ENCODE results near the gene EGR2. TPM values are rescaled to one million over a fixed set of nuclear protein-coding genes. Genes with fewer than 3 reads are reported as not detected.

EGR2 gene
- total RNA-seq, 1 experiment from 2014 or later = 0.46 TPM

GRCh38 chr10:62818426-62819011 is 2.4 kb upstream of the EGR2 start:
- DNase-seq (ENCODE audit: low read depth) = no peak

GRCh38 chr10:62817766-62818425 is 1.7 kb upstream of the EGR2 start:
- DNase-seq (ENCODE audit: low read depth) = peak; percentile 68

- peak; percentile 32 for DNase-seq (ENCODE audit: low read depth)
Measured at GRCh38 chr10:62817121-62817765, 1.1 kb upstream of the EGR2 start.

DNA sequence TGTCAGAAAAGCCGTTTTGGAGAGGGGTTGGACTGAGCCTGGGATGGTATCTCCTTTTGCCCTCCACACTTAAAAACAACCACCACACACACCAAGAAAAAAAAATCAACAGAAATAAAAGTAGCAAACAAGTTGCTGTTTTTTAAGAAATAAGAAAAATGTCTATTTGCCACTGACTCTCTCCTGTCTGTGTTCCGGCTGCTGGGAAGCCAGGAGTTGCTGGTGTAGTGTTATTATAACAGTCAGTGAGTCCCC is 163 bp downstream of the EGR2 start:
- DNase-seq (ENCODE audit: low read depth) = no peak

DNA sequence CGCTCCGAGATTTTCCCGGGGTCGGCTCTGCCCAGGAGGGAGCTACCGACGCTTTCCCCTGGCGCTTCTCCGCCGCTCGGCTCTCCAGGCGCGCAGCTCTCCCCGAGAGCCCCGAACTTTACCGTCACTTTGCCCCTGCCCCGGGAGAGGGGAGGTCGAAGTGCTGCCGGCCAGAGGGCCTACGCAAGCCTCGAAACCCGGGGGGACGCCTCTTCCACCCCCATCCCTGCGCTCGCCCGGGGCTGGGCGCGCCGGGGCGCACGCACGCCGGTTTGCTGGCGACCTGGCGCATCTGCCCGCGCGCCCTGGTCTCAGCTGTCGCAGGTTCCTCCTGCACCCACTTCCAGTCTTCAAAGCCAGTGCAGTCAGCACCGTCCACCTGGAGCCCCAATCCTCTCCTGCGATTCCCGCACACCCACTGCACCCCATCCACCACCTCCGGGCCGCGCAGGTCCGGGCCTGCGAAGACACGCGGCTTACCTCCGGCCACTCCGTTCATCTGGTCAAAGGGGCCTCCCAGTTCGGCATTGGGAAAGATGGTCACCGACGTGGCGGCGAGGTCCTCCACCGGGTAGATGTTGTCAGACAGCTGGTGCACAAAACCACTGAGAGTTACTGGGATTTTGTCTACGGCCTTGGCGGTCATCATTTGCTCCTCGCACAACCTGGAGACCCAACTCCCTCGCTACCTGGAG is 638 bp downstream of the EGR2 start:
- DNase-seq (ENCODE audit: low read depth) = no peak

- DNase-seq (ENCODE audit: low read depth) = no peak
Measured at GRCh38 chr10:62814756-62815380, 1.3 kb downstream of the EGR2 start.

- no peak for DNase-seq (ENCODE audit: low read depth)
Measured at GRCh38 chr10:62813981-62814380, 2.2 kb downstream of the EGR2 start.

DNA sequence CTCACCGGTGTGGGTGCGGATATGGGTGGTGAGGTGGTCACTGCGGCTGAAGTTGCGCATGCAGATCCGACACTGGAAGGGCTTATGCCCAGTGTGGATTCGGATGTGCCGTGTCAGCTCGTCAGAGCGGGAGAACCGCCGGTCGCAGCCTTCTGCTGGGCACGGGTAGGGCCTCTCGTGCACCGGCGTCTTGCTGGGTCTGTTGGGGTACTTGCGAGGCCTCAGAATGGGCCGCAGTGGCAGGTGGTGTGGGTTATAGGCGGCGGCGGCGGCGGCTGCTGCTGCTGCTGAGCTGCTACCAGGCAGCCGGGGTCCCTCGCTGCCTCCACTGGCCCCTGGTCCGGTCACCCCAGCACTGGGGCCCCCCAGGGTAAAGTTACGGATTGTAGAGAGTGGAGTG is 2.7 kb downstream of the EGR2 start:
- no peak for DNase-seq (ENCODE audit: low read depth)

DNA sequence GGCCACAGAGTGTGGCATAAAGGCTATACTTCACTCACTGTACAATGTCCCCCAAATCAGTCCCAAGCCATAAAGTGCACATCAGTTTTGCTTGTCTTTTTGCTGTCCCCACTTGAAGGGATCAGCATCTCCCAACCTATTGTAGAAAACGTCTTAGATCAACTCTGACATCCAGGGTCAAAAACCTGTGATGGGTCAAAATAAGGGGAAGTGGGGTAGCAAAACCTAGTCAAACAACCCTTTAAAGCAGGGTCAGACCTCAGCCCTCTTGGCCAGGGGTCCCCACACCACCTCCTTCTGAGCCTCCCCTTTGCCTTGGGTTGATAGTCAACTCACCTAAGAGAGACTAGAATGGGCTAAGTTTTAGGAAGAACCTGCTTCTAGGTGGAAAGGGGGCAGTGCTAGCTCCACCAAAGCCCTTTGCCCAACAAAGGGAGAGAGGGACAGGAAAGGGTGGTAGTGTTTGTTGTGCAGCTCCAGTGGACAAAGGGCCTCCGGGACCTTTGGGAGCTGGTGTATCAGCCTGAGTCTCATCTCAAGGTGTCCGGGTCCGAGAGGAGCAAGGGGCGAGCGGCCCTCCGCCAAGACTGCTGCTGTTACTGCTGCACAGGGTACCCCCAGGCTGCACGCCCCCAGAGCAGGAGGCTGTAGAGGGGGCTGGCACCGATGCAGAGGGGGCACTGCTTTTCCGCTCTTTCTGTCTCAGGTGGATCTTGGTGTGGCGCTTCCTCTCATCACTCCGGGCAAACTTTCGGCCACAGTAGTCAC is 3.3 kb downstream of the EGR2 start:
- no peak for DNase-seq (ENCODE audit: low read depth)

DNA sequence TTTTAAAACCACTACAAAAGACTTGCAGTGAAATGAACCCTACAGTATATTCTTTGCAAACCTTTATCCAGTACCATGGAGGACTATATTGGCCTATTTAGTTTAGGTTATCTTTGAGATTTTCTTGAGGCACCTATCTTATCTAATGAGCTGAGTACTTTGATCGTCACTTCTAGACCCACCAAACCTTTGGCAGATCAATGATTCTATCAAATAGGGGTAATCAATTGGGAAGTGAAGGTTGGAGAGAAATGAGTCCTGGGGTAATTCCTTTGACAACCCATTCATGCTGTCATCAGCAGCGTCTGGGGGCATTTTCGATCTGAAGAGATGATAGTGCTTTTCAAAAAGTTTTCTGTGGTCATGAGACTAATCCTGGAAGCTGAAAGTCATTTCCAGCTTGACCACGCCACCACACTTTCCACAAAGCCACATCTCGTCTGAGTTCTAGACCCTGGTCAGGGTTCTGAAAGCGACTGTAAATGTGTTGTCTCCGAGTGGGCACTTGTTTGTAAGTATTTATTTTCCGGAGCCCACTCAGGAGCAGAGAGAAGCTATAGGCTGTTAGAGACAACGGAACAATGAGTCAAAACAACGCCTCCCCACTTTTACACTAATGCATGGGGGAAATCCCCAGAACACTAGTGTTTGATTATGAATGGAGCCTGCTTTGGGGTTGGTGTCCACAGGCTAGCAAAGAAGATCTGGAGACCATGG is 4.8 kb downstream of the EGR2 start:
- no peak for DNase-seq (ENCODE audit: low read depth)

DNA sequence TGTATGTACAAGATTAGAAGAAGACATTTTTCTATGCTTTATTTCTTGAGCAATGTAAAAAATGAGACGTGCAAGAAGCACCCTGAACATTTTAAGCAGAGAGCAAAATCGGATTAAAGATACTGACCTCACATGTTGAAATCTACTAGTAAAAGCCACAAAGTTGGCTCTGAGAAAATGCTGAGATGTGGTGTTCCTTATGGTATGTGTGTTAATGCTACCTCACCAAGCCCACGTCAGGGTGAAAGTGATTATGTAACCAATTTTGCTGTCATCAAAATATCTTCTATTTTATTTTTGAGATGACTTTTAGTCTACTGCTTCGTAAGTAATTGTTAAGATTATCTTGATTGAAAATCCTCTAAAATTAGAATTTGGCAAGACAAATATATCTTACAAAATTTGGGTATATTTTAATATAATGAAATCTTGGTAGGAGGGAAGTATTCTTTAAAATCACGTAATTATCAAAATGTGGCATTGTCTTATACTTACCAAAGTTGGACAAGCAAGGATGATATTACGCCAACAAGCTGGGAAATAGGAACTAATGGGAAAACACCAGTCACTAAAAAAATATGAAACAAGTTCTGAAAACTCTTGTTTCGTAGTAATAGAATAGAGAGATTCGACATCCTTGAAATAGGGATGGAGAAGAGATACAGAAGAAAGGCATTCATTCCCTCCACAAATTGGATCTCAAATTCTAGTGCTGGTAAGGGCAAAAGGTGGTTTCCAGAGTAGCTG is 5.8 kb downstream of the EGR2 start:
- DNase-seq (ENCODE audit: low read depth) = no peak

DNA sequence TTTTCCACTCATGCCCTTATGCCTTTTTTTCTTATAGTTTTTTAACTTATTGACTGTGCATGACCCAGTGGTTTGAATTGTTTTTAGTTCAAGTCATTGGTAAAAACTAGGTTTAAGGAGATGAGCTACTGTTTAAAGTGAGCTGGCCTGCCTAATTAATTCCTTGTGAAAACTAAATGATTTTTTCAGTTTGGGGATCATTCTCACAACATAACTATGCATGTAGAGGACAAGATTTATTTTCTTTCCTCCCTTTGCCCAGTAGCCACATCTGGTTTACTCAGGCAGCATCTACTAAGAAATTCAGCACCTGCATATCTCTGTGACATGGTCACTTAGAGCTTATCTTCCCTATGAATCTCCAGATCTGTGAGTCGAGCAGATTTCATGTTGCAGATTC is 9.9 kb downstream of the EGR2 start:
- no peak for DNase-seq (ENCODE audit: low read depth)

DNA sequence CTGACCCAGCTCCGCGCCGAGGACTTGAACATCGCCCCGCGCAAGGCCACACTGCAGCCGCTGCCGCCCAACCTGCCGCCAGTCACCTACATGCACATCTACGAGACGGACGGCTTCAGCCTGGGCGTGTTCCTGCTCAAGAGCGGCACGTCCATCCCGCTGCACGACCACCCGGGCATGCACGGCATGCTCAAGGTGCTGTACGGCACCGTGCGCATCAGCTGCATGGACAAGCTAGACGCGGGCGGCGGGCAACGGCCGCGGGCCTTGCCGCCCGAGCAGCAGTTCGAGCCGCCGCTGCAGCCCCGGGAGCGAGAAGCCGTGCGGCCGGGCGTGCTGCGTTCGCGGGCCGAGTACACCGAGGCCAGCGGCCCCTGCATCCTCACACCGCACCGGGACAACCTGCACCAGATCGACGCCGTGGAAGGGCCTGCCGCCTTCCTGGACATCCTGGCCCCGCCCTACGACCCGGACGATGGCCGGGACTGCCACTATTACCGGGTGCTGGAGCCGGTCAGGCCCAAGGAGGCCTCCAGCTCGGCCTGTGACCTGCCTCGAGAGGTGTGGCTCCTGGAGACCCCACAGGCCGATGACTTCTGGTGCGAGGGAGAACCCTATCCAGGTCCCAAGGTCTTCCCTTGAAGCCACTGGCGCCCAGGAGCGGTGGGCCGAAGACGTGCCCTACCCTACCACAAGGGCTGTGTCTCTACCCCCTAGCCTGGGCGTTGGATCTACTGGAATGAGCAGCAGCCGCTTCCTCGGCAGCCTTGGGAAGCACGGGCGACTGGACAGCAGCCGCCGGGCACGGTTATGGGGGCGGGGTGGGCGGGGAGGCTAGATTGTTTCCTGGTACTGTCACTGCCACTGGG is 10.7 kb downstream of the EGR2 start:
- peak; percentile 52 for DNase-seq (ENCODE audit: low read depth)

DNA sequence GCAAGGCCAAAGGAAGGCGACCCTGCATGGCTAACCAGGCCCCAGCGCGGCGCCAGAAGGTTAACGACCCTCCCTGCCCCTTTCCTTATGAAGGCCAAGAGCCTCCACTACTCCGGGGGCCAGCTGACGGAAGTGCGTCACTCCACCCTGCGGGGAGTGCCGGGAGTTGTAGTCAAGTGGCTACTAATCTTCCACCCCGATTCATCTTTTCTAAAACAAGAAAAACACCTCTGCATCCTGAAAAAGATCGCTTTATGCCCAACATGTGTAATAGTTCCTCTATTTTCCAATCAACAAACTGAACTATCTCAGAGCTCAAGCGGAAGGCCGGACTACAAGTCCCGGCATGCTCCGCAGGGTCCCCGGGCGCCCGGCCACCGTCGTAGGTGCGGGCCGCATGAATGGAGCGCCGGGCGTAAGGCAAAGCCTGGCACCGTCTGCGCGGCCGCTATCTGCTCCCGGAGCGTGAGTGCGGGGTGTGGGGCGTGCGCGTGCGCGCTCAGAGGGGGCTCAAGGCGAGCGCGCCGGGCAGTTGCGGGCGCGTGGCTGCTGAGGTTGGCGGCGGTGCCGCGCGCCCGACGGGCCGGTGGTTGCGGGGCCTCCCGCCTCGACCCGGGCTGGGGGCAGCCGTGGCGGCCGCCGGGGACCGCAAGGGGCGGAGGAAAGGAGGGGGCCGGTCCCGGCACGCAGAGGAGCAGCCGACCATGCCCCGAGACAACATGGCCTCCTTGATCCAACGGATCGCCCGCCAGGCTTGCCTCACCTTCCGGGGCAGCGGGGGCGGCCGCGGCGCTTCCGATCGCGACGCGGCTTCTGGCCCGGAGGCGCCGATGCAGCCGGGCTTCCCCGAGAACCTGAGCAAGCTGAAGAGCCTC is 11.6 kb downstream of the EGR2 start, which contains the start of gene ADO:
TSS of gene ADO (plus strand) at position 365 of the 875 bp plus-strand sequence. CDS start at position 705, 340 bp downstream.
- DNase-seq (ENCODE audit: low read depth) = peak; percentile 84

GRCh38 chr10:62803724-62804355 is 12.3 kb downstream of the EGR2 start:
- DNase-seq (ENCODE audit: low read depth) = no peak

DNA sequence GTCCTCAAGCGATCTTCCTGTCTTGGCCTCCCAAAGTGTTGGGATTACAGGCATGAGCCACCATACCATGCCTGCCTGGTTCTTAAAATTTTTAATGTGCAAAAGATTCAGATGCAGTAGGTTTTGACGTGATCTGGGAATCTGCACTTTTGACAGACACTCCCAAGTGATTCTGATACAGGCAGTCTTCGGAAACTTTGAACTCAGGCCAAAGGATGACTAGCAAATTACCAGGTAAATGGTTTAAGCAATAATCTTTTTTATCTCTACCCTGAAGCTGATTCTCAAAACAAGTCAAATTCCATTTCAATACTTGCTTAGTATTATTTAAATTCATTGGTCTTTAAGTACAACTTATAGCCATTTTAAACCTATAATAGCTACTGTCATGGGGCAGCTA is 14.3 kb downstream of the EGR2 start:
- no peak for DNase-seq (ENCODE audit: low read depth)

- DNase-seq (ENCODE audit: low read depth) = no peak
Measured at GRCh38 chr10:62796896-62797295, 19.3 kb downstream of the EGR2 start.

GRCh38 chr10:62795762-62796161 is 20.4 kb downstream of the EGR2 start:
- no peak for DNase-seq (ENCODE audit: low read depth)

Measured in LHCN-M2 (cell line).